Thyroid gland (tissue), 4 donors: ENCODE results near the gene CCHCR1.

Experiments
- POLR2A ChIP-seq, 2 donors: fragments of 450-650 bp; IDR thresholded peaks; one replicate each; pipeline ENCODE4 v1.6.1; 2017; ENCODE audit warnings: antibody characterized with exemption in 2 of 2, mild to moderate bottlenecking in 2 of 2, moderate library complexity in 1 of 2
- TF ChIP-seq, protein P1 (sequence below), 6 experiments: fragments of 200-600 bp in 3 of 6; fragments of 450-650 bp in 3 of 6; sonication (generic) in 3 of 6; IDR thresholded peaks; one replicate each; pipeline ENCODE4 v1.5.1; 2016 to 2019; ENCODE audit warnings: antibody characterized with exemption in 6 of 6, mild to moderate bottlenecking in 2 of 6, inconsistent platforms in 1 of 6, moderate library complexity in 1 of 6

DNA sequence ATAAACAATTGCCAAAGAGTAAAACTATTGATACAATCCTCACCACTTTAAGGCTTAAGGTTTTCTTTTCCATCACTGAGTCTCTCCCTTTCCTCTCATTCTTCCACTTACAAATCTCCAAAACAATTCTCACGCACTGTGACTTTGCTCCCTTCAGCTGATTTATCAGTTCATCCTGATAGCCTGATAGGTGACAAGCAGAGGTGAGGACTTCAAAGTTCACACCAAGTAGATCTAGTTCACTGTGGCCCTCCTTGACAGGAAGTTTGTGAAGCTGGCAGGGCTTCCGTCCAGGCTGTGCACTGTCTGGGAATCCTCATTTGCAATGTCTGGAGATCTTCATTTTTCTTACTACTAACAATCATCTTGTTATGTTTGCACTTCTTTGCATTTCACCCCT lies 48.0 kb upstream of the CCHCR1 start:
- TF ChIP-seq, protein P1, sequence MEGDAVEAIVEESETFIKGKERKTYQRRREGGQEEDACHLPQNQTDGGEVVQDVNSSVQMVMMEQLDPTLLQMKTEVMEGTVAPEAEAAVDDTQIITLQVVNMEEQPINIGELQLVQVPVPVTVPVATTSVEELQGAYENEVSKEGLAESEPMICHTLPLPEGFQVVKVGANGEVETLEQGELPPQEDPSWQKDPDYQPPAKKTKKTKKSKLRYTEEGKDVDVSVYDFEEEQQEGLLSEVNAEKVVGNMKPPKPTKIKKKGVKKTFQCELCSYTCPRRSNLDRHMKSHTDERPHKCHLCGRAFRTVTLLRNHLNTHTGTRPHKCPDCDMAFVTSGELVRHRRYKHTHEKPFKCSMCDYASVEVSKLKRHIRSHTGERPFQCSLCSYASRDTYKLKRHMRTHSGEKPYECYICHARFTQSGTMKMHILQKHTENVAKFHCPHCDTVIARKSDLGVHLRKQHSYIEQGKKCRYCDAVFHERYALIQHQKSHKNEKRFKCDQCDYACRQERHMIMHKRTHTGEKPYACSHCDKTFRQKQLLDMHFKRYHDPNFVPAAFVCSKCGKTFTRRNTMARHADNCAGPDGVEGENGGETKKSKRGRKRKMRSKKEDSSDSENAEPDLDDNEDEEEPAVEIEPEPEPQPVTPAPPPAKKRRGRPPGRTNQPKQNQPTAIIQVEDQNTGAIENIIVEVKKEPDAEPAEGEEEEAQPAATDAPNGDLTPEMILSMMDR (IDR thresholded peaks at IDR 0.05) = no peak
- no peak for TF ChIP-seq POLR2A (IDR thresholded peaks at IDR 0.05)
